WTC11 (cell line): Measurements from ENCODE around the gene KCNE3. TPM values are rescaled to one million over a fixed set of nuclear protein-coding genes. Genes with fewer than 3 reads are reported as not detected.
A peak's percentile ranks its signal among the peaks of the same experiment; 100 is the strongest.

Source experiments
- CREB1 ChIP-seq: sonication (generic); formaldehyde crosslinking; IDR thresholded peaks from 2 replicates; pipeline ENCODE4 v1.8.0; 2023; ENCODE audit warnings: mild to moderate bottlenecking, missing genetic modification reagents
- E2F1 ChIP-seq: sonication (generic); formaldehyde crosslinking; IDR thresholded peaks from 2 replicates; pipeline ENCODE4 v1.8.0; 2022; ENCODE audit warnings: mild to moderate bottlenecking, missing genetic modification reagents
- ELF4 ChIP-seq: sonication (generic); formaldehyde crosslinking; IDR thresholded peaks from 2 replicates; pipeline ENCODE4 v1.8.1; 2022; ENCODE audit warnings: low read depth, mild to moderate bottlenecking, moderate library complexity, missing genetic modification reagents
- ESRRA ChIP-seq: sonication (generic); formaldehyde crosslinking; IDR thresholded peaks from 2 replicates; pipeline ENCODE4 v1.8.1; 2022; ENCODE audit warnings: mild to moderate bottlenecking, missing genetic modification reagents, borderline replicate concordance
- FOXJ3 ChIP-seq: sonication (generic); formaldehyde crosslinking; IDR thresholded peaks from 2 replicates; pipeline ENCODE4 v1.9.0; 2021; ENCODE audit warnings: missing genetic modification reagents, mild to moderate bottlenecking, borderline replicate concordance
- FOXK1 ChIP-seq: sonication (generic); formaldehyde crosslinking; IDR thresholded peaks from 2 replicates; pipeline ENCODE4 v1.8.0; 2022; ENCODE audit warnings: mild to moderate bottlenecking, moderate library complexity, missing genetic modification reagents
- GRHL2 ChIP-seq: fragments of 250-450 bp; sonication (Bioruptor Pico); IDR thresholded peaks from 2 replicates; pipeline ENCODE4 v1.8.0; 2022; ENCODE audit warnings: mild to moderate bottlenecking, moderate library complexity; ENCODE audit not compliant: insufficient replicate concordance, severe bottlenecking
- IRF1 ChIP-seq: sonication (generic); formaldehyde crosslinking; IDR thresholded peaks from 2 replicates; pipeline ENCODE4 v1.8.0; 2023; ENCODE audit warnings: missing genetic modification reagents
- JUN ChIP-seq: sonication (generic); formaldehyde crosslinking; IDR thresholded peaks from 2 replicates; pipeline ENCODE4 v1.8.0; 2023; ENCODE audit warnings: mild to moderate bottlenecking, missing genetic modification reagents
- MYBL2 ChIP-seq: sonication (generic); formaldehyde crosslinking; IDR thresholded peaks from 2 replicates; pipeline ENCODE4 v1.8.1; 2023; ENCODE audit warnings: mild to moderate bottlenecking, moderate library complexity, missing genetic modification reagents
- NFE2L1 ChIP-seq: sonication (generic); formaldehyde crosslinking; IDR thresholded peaks from 2 replicates; pipeline ENCODE4 v1.8.1; 2023; ENCODE audit warnings: missing genetic modification reagents
- NR2C2 ChIP-seq: sonication (generic); formaldehyde crosslinking; IDR thresholded peaks from 2 replicates; pipeline ENCODE4 v1.8.0; 2022; ENCODE audit warnings: mild to moderate bottlenecking, missing genetic modification reagents
- NR3C1 ChIP-seq: sonication (generic); formaldehyde crosslinking; conservative IDR thresholded peaks from 2 replicates; pipeline ENCODE4 v1.8.1; 2023; ENCODE audit warnings: low read depth, mild to moderate bottlenecking, missing genetic modification reagents
- SMAD3 ChIP-seq: sonication (generic); formaldehyde crosslinking; IDR thresholded peaks from 2 replicates; pipeline ENCODE4 v1.8.0; 2022; ENCODE audit warnings: missing genetic modification reagents, mild to moderate bottlenecking, borderline replicate concordance
- SOX15 ChIP-seq: fragments of 250-450 bp; sonication (Bioruptor Pico); IDR thresholded peaks from 2 replicates; pipeline ENCODE4 v1.9.0; 2021; ENCODE audit warnings: mild to moderate bottlenecking
- SP1 ChIP-seq: sonication (generic); formaldehyde crosslinking; conservative IDR thresholded peaks from 2 replicates; pipeline ENCODE4 v1.8.1; 2022; ENCODE audit warnings: missing genetic modification reagents
- TCF7 ChIP-seq: sonication (generic); formaldehyde crosslinking; IDR thresholded peaks from 2 replicates; pipeline ENCODE4 v1.8.0; 2022; ENCODE audit warnings: mild to moderate bottlenecking, low read depth, missing genetic modification reagents, moderate library complexity
- TEAD1 ChIP-seq: sonication (generic); formaldehyde crosslinking; IDR thresholded peaks from 2 replicates; pipeline ENCODE4 v1.8.0; 2022; ENCODE audit warnings: mild to moderate bottlenecking, missing genetic modification reagents
- TP53 ChIP-seq: sonication (generic); formaldehyde crosslinking; IDR thresholded peaks from 2 replicates; pipeline ENCODE4 v1.8.1; 2023; ENCODE audit warnings: mild to moderate bottlenecking, missing genetic modification reagents
- ZBTB21 ChIP-seq: sonication (generic); formaldehyde crosslinking; IDR thresholded peaks from 2 replicates; pipeline ENCODE4 v1.8.1; 2023; ENCODE audit warnings: mild to moderate bottlenecking, missing genetic modification reagents, borderline replicate concordance
- ZNF121 ChIP-seq: sonication (generic); formaldehyde crosslinking; IDR thresholded peaks from 2 replicates; pipeline ENCODE4 v1.8.0; 2023; ENCODE audit warnings: missing genetic modification reagents
- ZNF263 ChIP-seq: sonication (generic); formaldehyde crosslinking; IDR thresholded peaks from 2 replicates; pipeline ENCODE4 v1.8.1; 2022; ENCODE audit warnings: low read depth, mild to moderate bottlenecking, moderate library complexity, missing genetic modification reagents
- ZNF416 ChIP-seq: fragments of 250-450 bp; sonication (Bioruptor Pico); IDR thresholded peaks from 2 replicates; pipeline ENCODE4 v1.9.0; 2021; ENCODE audit warnings: mild to moderate bottlenecking, inconsistent platforms
- ZNF671 ChIP-seq: fragments of 250-450 bp; sonication (Bioruptor Pico); IDR thresholded peaks from 2 replicates; pipeline ENCODE4 v1.8.0; 2021; ENCODE audit warnings: mild to moderate bottlenecking
- total RNA-seq: library from RNA; stranded (reverse); gene quantifications from 3 replicates; pipeline ENCODE4 v1.2.3, GENCODE V29; 2021
- TF ChIP-seq, protein P1 (sequence below): sonication (generic); formaldehyde crosslinking; IDR thresholded peaks from 2 replicates; pipeline ENCODE4 v1.8.1; 2022; ENCODE audit warnings: missing genetic modification reagents, borderline replicate concordance
- TF ChIP-seq, protein P2 (sequence below): sonication (generic); formaldehyde crosslinking; IDR thresholded peaks from 2 replicates; pipeline ENCODE4 v1.8.0; 2022; ENCODE audit warnings: mild to moderate bottlenecking, missing genetic modification reagents
- TF ChIP-seq, protein P3 (sequence below): fragments of 250-450 bp; sonication (Bioruptor Pico); IDR thresholded peaks from 2 replicates; pipeline ENCODE4 v1.9.0; 2021; ENCODE audit warnings: mild to moderate bottlenecking, borderline replicate concordance

Gene KCNE3
- total RNA-seq, 1 experiment from 2014 or later = 1.9 TPM

GRCh38 chr11:74492974-74493790, 25.8 kb upstream of the KCNE3 start, which contains the start of gene LIPT2 (continued):
- no peak for TF ChIP-seq NR3C1 (CRISPR knock-in tag)
- 0 out of 2 replicates have a peak, but pooled peaks have one; percentile 1 for TF ChIP-seq ZNF121 (CRISPR knock-in tag)
- TF ChIP-seq CREB1 (CRISPR knock-in tag) = 0 out of 2 replicates have a peak, but pooled peaks have one; percentile 52
- TF ChIP-seq SOX15 (CRISPR knock-in tag) = no peak
- TF ChIP-seq GRHL2 (CRISPR knock-in tag) = no peak
- peak; percentile 82 for TF ChIP-seq JUN (CRISPR knock-in tag)
- TF ChIP-seq ELF4 (CRISPR knock-in tag) = peak; percentile 67; the same call in 1 of the 2 replicates
- TF ChIP-seq TEAD1 (CRISPR knock-in tag) = peak; percentile 69; the same call in 1 of the 2 replicates
- TF ChIP-seq ZNF263 (CRISPR knock-in tag) = peak; percentile 59; the same call in 1 of the 2 replicates
- peak; percentile 73; the same call in 1 of the 2 replicates for TF ChIP-seq SMAD3
- TF ChIP-seq ESRRA (CRISPR knock-in tag) = peak; percentile 83; the same call in 1 of the 2 replicates
- TF ChIP-seq TP53 (CRISPR knock-in tag) = no peak
- peak; percentile 79 for TF ChIP-seq FOXK1 (CRISPR knock-in tag)
- TF ChIP-seq ZNF416 = peak; percentile 71; the same call in 1 of the 2 replicates
- no peak for TF ChIP-seq FOXJ3 (CRISPR knock-in tag)
- TF ChIP-seq SP1 (CRISPR knock-in tag) = peak; percentile 78
- TF ChIP-seq NR2C2 (CRISPR knock-in tag) = 0 out of 2 replicates have a peak, but pooled peaks have one; percentile 17
- TF ChIP-seq MYBL2 (CRISPR knock-in tag) = 0 out of 2 replicates have a peak, but pooled peaks have one; percentile 78
- 0 out of 2 replicates have a peak, but pooled peaks have one; percentile 42 for TF ChIP-seq ZBTB21 (CRISPR knock-in tag)
- TF ChIP-seq E2F1 (CRISPR knock-in tag) = peak; percentile 34; the same call in 1 of the 2 replicates
- peak; percentile 82; the same call in 1 of the 2 replicates for TF ChIP-seq TCF7
- TF ChIP-seq, protein P1, sequence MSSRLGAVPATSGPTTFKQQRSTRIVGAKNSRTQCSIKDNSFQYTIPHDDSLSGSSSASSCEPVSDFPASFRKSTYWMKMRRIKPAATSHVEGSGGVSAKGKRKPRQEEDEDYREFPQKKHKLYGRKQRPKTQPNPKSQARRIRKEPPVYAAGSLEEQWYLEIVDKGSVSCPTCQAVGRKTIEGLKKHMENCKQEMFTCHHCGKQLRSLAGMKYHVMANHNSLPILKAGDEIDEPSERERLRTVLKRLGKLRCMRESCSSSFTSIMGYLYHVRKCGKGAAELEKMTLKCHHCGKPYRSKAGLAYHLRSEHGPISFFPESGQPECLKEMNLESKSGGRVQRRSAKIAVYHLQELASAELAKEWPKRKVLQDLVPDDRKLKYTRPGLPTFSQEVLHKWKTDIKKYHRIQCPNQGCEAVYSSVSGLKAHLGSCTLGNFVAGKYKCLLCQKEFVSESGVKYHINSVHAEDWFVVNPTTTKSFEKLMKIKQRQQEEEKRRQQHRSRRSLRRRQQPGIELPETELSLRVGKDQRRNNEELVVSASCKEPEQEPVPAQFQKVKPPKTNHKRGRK (CRISPR knock-in tag) = no peak
- TF ChIP-seq, protein P2, sequence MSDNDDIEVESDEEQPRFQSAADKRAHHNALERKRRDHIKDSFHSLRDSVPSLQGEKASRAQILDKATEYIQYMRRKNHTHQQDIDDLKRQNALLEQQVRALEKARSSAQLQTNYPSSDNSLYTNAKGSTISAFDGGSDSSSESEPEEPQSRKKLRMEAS = peak; percentile 79; the same call in 1 of the 2 replicates
- no peak; the same call in 1 of the 2 replicates for TF ChIP-seq NFE2L1 (CRISPR knock-in tag)
- 0 out of 2 replicates have a peak, but pooled peaks have one; percentile 67 for TF ChIP-seq IRF1 (CRISPR knock-in tag)
- TF ChIP-seq, protein P3, sequence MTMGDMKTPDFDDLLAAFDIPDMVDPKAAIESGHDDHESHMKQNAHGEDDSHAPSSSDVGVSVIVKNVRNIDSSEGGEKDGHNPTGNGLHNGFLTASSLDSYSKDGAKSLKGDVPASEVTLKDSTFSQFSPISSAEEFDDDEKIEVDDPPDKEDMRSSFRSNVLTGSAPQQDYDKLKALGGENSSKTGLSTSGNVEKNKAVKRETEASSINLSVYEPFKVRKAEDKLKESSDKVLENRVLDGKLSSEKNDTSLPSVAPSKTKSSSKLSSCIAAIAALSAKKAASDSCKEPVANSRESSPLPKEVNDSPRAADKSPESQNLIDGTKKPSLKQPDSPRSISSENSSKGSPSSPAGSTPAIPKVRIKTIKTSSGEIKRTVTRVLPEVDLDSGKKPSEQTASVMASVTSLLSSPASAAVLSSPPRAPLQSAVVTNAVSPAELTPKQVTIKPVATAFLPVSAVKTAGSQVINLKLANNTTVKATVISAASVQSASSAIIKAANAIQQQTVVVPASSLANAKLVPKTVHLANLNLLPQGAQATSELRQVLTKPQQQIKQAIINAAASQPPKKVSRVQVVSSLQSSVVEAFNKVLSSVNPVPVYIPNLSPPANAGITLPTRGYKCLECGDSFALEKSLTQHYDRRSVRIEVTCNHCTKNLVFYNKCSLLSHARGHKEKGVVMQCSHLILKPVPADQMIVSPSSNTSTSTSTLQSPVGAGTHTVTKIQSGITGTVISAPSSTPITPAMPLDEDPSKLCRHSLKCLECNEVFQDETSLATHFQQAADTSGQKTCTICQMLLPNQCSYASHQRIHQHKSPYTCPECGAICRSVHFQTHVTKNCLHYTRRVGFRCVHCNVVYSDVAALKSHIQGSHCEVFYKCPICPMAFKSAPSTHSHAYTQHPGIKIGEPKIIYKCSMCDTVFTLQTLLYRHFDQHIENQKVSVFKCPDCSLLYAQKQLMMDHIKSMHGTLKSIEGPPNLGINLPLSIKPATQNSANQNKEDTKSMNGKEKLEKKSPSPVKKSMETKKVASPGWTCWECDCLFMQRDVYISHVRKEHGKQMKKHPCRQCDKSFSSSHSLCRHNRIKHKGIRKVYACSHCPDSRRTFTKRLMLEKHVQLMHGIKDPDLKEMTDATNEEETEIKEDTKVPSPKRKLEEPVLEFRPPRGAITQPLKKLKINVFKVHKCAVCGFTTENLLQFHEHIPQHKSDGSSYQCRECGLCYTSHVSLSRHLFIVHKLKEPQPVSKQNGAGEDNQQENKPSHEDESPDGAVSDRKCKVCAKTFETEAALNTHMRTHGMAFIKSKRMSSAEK (CRISPR knock-in tag) = 0 out of 2 replicates have a peak, but pooled peaks have one; percentile 32
- TF ChIP-seq ZNF671 (CRISPR knock-in tag) = no peak
